DOHH2 (cell line): Measurements from ENCODE around the gene BTBD16.

Experiments
- H3F3A ChIP-seq: fragments of 200-600 bp; sonication (generic), shearing (Covaris generic); 2 replicates; pipeline ENCODE4 v1.6.0; 2016; ENCODE audit warnings: antibody characterized with exemption, mild to moderate bottlenecking; ENCODE audit not compliant: control insufficient read depth, insufficient read depth
- H3K27ac ChIP-seq: fragments of 200-600 bp; sonication (generic); 2 replicates; pipeline ENCODE4 v1.5.1; 2014; ENCODE audit warnings: low read depth, mild to moderate bottlenecking, low read length, moderate library complexity
- H3K27me3 ChIP-seq: fragments of 200-600 bp; sonication (generic); 2 replicates; pipeline ENCODE4 v1.6.1; 2014; ENCODE audit warnings: mild to moderate bottlenecking, low read length, mixed read lengths; ENCODE audit not compliant: control insufficient read depth
- H3K36me3 ChIP-seq: fragments of 200-600 bp; sonication (generic); 2 replicates; pipeline ENCODE4 v1.6.1; 2014; ENCODE audit warnings: mild to moderate bottlenecking, low read length, moderate library complexity, mixed read lengths; ENCODE audit not compliant: control insufficient read depth
- H3K4me1 ChIP-seq: fragments of 200-600 bp; sonication (generic); 2 replicates; pipeline ENCODE4 v1.6.1; 2014; ENCODE audit warnings: mild to moderate bottlenecking, low read length, mixed read lengths; ENCODE audit not compliant: control insufficient read depth
- H3K4me2 ChIP-seq: fragments of 200-600 bp; sonication (generic); 2 replicates; pipeline ENCODE4 v1.6.0; 2014; ENCODE audit warnings: mild to moderate bottlenecking, low read length, moderate library complexity
- H3K4me3 ChIP-seq: fragments of 200-600 bp; sonication (generic); 2 replicates; pipeline ENCODE4 v1.5.1; 2014; ENCODE audit warnings: mild to moderate bottlenecking, low read length, mixed read lengths
- H3K79me2 ChIP-seq: fragments of 200-600 bp; sonication (generic); 2 replicates; pipeline ENCODE4 v1.6.1; 2014; ENCODE audit warnings: mild to moderate bottlenecking, low read length, mixed read lengths; ENCODE audit not compliant: control insufficient read depth
- H3K9me2 ChIP-seq: fragments of 200-600 bp; sonication (generic); replicated peaks from 2 replicates; pipeline ENCODE4 v1.6.1; 2014; ENCODE audit warnings: mild to moderate bottlenecking, low read length, mixed read lengths; ENCODE audit not compliant: control insufficient read depth
- H3K9me3 ChIP-seq: fragments of 200-600 bp; sonication (generic); 2 replicates; pipeline ENCODE4 v1.6.1; 2014; ENCODE audit warnings: antibody characterized with exemption, low read length, mixed read lengths; ENCODE audit not compliant: control insufficient read depth, insufficient read depth
- H4K20me1 ChIP-seq: fragments of 200-600 bp; sonication (generic); 2 replicates; pipeline ENCODE4 v1.6.0; 2014; ENCODE audit warnings: low read depth, mild to moderate bottlenecking, antibody characterized with exemption, low read length, moderate library complexity; ENCODE audit not compliant: control insufficient read depth, insufficient read depth
- CTCF ChIP-seq: fragments of 200-600 bp; sonication (generic); IDR thresholded peaks from one replicate; pipeline ENCODE4 v1.5.1; 2014; ENCODE audit warnings: antibody characterized with exemption, mild to moderate bottlenecking, low read depth, low read length; ENCODE audit not compliant: poor library complexity, severe bottlenecking
- EZH2phosphoT487 ChIP-seq: fragments of 200-600 bp; sonication (generic); IDR thresholded peaks from 2 replicates; pipeline ENCODE4 v1.6.1; 2017; ENCODE audit warnings: borderline replicate concordance, mild to moderate bottlenecking, antibody characterized with exemption, low read length, moderate library complexity, mixed read lengths

Gene BTBD16

GRCh38 chr10:122381680-122382079 is 110.6 kb downstream of the BTBD16 start:
- peaks cover 15% of the 10 kb centered on the region for H3K4me1 ChIP-seq
- no peaks in the 10 kb centered on the region for H3K9me3 ChIP-seq
- H3K9me2 ChIP-seq, result no peaks in the 10 kb centered on the region
- no peaks in the 10 kb centered on the region for H3K36me3 ChIP-seq
- no peaks in the 10 kb centered on the region; the same call in 1 of the 2 replicates for H3F3A ChIP-seq
- TF ChIP-seq CTCF (no peak), EZH2phosphoT487 (no peak)
- H3K4me2 ChIP-seq, result no peak overlapping the region
- no peak overlapping the region for H3K27ac ChIP-seq
- H3K4me3 ChIP-seq, result no peak overlapping the region
- H3K27me3 ChIP-seq, result no peaks in the 10 kb centered on the region
- H4K20me1 ChIP-seq, result no peaks in the 10 kb centered on the region
- H3K79me2 ChIP-seq, result peaks cover 10% of the 10 kb centered on the region; the same call in 1 of the 2 replicates

GRCh38 chr10:122386514-122386913 is 115.4 kb downstream of the BTBD16 start:
- no peaks in the 10 kb centered on the region for H3K27me3 ChIP-seq
- TF ChIP-seq CTCF (no peak), EZH2phosphoT487 (no peak)
- H3K36me3 ChIP-seq, result no peaks in the 10 kb centered on the region
- no peak overlapping the region for H3K4me3 ChIP-seq
- H3K79me2 ChIP-seq, result peaks cover 15% of the 10 kb centered on the region
- no peak overlapping the region for H3K27ac ChIP-seq
- H3K9me3 ChIP-seq, result no peaks in the 10 kb centered on the region
- no peak overlapping the region for H3K4me2 ChIP-seq
- peaks cover 24% of the 10 kb centered on the region for H3K4me1 ChIP-seq
- H3F3A ChIP-seq, result no peaks in the 10 kb centered on the region
- H3K9me2 ChIP-seq, result no peaks in the 10 kb centered on the region
- no peaks in the 10 kb centered on the region for H4K20me1 ChIP-seq

GRCh38 chr10:122387572-122387971 is 116.5 kb downstream of the BTBD16 start:
- peaks cover 20% of the 10 kb centered on the region for H3K4me1 ChIP-seq
- H3K4me3 ChIP-seq, result no peak overlapping the region
- H3F3A ChIP-seq, result no peaks in the 10 kb centered on the region
- TF ChIP-seq CTCF (no peak), EZH2phosphoT487 (no peak)
- peaks cover 15% of the 10 kb centered on the region for H3K79me2 ChIP-seq
- H3K27me3 ChIP-seq, result no peaks in the 10 kb centered on the region
- H3K9me3 ChIP-seq, result no peaks in the 10 kb centered on the region
- no peaks in the 10 kb centered on the region for H4K20me1 ChIP-seq
- H3K9me2 ChIP-seq, result no peaks in the 10 kb centered on the region
- H3K36me3 ChIP-seq, result no peaks in the 10 kb centered on the region
- no peak overlapping the region for H3K27ac ChIP-seq
- no peak overlapping the region for H3K4me2 ChIP-seq
